Measurements from ENCODE around the gene BST1.
"Not testable (repeated sequence)": the region's sequence is repeated elsewhere in the genome, so short reads cannot be mapped to it uniquely, and the experiment has no call there.

Gene BST1

DNA sequence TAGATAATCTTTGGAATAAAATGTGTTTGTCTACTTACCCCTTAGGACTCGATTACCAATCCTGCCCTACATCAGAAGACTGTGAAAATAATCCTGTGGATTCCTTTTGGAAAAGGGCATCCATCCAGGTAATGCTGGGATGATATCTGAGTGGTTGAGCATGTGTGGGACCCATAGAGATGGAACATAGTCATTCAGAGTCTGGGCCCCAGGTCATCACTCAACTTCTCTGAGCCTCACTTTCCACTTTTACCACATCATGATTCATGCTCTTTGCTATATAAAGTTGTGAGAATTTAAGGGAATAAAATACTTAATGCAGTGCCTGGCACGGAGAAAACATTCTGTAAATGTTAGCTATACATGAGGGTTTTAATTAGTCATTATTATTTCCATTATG, 8.9 kb downstream of the BST1 start:
- DNase-seq (ENCODE audit: low spot score) = no peak

DNA sequence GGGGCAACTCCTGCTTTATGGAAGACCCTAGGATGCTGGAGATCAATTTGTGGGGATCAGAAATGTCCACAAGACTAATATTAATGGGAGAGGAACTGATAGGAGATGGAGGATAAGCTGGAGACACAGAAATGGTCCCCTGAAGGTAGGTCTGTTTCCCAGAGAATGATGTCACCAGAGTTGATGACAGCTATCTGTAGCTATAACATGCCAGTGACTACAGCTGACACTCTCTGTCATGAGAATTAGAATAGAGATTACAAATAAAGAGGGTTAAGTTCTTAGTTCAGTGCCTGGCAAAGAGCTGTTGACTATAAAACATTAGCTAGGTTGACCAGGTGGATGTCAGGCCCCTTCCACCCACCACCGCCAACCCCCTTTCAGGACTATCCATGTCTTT, 9.3 kb downstream of the BST1 start:
- no peak for DNase-seq (ENCODE audit: low spot score)

DNA sequence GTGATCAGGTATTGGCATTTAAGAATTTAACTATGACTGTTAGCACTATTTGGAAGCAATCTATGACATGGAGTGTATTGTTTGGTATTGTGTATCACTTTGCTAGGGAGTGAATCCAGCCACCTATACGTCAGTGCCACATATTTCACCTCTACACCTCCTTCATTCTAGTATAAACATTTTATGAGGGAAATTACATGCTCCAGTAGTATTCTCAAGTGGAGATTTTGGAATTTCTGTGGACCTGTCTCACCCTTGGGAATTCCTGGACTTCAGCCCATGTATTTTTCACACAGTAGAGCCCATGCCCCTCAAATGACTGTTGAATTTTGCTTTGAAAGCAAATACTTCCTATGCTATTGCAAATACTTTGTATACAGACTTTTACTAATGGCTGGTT, 11.3 kb downstream of the BST1 start:
- no peak for DNase-seq (ENCODE audit: low spot score)

DNA sequence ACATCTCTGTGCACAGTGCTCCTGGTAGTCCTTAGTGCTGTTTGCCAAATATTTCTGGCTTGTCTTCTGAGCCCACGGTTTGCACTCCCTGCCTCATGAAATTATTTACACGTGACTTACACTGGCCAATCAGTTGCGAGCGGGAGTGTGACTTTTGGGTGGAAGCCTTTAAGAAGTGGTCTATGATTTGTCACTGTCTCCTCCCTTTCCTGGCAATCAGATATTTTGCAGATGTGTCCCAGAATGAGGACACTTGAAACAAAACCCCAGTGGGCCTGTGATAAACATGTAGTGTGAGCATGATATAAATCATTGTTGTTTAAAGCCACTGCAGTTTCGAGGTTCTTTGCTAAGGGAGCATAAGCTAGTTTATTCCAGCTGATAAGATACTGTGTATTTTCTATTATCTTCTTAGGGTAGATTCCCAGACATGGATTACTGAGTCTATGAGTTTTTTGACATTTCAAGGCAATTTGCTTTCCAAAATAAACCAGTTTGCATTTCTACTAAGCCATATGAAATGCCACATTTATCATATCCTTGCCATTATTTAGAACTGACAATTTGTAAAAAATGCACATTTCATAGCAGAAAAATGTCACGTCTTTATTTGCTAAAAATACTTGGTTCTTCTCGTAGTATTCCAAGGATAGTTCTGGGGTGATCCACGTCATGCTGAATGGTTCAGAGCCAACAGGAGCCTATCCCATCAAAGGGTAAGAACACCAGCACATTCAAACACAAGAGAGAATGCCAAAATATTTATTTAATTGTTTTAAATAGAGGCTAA, 12.0 kb downstream of the BST1 start:
- no peak for DNase-seq (ENCODE audit: low spot score)

DNA sequence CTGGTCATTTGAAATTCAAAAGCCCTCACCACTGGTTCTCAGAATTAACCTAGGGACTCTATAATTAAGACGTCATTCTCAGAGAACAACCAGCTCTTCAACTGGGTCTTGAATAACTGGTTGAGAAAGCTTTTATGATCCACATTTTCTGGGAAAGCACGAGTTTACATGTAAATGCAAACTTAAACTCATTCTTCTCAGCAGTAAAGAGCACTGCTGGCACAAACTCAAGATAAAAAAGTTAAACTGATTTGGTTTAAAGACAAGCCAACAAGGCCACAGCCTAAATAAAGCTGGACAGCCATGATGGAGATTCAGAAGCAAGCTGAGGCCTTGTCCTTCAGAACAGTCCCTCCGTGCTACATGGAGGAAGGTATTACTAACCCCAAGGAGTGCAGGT, 13.2 kb downstream of the BST1 start:
- DNase-seq (ENCODE audit: low spot score) = no peak

DNA sequence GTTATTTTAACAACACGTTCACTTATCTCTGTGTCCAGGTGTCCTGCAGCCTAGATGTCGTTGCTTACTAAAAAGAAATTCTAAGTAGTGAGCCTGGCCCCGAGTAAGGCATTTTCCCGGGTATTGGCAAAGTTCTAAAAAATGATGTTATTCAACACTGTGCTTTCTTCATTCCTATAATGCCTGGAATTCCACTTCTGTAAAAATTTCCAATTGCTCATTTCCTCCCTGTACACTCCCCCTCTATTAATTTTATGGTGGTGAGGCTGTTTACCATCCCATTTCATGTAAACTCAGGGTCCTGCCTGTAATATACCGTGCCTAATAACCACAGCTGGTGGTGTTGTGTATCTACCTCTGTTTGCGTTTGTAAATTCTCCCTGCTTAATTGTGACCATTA, 14.2 kb downstream of the BST1 start:
- no peak for DNase-seq (ENCODE audit: low spot score)

DNA sequence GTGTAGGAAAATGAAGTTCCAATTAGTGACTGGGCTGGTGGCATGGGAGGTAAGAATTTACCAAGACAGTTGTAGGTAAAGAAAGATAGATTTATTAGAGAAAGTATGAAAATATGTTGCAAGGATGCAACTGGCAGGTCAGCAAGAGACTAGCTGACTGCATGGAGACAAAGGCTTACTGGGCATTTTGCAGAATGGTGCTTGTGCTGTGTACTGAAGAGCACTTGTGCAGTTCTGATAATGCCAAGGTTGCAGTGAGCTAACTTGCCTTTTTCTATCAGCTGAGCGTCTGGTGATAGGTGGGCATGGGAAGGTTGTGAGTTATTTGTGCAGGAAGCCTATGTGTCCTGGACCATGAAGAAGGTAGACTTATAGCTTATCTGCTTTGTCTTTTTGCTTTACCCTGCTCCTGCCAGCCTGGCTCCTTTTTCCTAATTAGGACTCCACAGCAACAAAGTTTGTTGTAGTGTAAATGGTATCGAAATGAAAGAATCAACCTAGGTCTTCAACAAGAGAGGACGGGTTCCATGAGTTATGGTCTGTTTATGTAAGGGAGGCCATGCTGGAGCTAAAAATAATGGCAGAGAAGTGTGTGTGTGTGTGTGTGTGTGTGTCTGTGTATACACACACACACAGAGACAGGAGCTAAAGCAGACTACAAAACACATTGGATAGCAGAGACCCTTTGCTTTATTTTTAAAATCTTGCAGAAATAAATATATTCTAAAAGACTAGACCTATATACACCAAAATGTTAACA, 15.0 kb downstream of the BST1 start:
- DNase-seq (ENCODE audit: low spot score) = no peak

DNA sequence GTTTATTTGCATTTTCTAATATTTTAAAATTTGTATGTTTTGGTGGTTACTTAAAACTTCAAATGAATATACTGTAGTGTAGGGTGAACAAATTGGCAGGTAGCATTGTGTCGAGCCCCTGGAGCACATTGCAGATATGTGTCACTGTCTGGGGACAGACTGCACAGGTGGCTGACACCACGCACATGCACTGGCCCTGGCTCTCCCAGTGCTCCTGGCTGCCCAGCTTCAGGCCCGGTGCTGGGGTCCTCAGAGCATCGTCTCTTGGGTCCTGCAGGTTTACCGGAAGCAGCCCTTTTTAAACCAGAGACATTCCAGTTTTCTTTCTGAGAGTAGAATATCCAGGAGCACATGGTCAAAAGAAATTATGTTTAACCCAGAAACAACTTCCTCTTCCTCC, 15.6 kb downstream of the BST1 start:
- DNase-seq (ENCODE audit: low spot score) = no peak

DNA sequence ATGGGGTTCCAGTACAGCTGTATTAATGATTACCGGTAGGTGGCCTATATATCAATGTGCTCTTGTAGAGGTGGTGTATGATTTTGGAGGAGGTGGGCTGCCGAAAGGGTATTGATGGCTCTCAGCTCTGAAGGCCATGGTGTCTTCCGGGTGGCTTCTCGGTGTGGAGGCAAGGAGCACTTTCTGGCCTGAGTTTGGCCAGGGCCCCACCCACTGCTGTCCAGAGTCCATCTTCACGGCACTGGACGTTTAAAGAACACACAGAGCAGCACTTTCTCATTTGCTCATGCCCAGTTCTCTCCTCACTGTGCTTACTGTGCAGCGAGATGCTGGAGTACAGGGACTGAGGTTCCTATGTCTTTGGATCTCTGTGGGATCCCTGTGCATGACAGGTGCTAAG, 16.1 kb downstream of the BST1 start:
- no peak for DNase-seq (ENCODE audit: low spot score)

DNA sequence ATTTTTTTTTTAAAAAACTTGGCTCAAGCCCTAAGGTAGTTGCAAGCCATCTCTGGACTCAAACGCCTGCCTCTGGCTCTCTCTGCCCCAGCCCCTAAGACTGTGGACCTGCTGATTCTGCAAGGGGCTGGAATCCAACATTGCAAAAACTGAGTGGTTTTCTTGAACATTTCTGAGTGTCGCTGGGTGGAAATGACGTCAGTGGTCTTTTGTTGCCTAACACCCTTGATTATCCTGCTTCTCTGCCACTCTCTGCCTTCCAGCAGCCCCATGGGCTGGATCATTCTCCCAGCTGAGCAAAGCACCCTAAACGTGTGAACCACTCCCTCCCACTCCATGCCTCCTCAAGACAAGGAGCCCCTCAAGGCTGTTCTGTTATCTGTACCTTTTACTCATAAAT, 16.6 kb downstream of the BST1 start:
- no peak for DNase-seq (ENCODE audit: low spot score)

DNA sequence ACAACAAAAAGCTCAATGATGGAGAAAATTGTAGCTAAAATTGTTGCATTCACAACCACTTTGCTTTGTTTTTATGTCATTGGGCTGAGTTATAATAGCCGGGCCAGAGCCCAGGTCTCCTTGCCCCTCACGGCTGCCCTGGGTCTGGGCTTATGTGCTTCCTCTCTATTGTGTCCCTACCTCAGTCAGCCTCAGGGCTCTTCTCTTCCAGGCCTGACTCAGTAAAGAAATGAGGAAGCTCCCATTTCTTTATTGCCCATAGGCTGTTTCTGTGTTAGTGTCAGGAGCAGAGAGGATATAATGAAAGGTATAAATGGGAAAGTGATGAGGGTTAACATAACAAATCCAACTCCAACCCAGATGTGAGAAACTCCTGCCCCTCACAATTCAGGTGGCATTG, 18.0 kb downstream of the BST1 start:
- DNase-seq (ENCODE audit: low spot score) = no peak

DNA sequence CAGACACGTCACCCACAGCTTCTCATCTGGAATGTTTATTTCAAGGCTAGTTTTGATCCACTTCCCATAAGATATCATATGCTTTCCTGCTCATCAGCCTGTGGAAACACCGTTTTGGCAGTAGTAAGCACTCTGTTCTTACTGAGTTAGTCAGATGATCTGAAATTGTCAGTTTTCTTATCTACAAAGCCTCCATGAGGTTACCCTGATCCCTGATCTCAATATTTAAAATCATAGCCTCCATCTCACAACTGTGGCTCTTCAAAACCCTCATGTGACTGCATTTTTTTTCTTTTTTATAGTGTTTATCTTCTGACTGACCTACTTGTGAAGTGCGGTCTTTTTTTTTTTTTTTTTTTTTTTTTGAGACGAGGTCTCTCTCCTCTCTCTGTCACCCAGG, 22.7 kb downstream of the BST1 start:
- no peak for DNase-seq (ENCODE audit: low spot score)

DNA sequence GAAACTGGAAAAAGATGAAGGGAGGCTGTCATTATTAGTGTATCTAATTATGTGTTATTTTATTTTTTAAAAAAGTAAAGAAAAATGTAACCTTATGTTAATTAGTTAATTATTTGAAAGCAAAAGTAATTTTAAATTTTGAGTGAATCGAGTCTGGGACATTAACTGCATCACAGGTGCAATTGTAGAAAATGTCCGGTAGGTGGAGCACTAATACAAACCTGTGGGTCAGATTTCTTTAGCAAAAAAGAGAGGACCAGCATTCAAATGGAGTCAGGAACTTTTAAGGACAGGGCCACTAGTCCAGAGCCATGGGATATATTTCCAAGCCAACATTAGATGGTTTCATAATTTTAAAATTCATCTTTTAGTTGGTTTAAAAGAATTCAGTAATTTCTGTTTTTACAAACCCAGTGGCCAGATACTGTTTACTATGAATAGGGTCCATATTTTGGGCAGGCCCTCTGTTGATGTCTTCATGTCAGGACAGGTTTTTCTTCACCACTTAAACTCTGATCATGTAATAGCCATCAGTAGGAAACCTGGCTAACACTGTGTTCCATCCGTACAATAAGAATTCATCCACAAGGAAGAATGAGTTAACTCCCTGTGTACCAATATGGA, 27.2 kb downstream of the BST1 start:
- peak; percentile 36 for DNase-seq (ENCODE audit: low spot score)

DNA sequence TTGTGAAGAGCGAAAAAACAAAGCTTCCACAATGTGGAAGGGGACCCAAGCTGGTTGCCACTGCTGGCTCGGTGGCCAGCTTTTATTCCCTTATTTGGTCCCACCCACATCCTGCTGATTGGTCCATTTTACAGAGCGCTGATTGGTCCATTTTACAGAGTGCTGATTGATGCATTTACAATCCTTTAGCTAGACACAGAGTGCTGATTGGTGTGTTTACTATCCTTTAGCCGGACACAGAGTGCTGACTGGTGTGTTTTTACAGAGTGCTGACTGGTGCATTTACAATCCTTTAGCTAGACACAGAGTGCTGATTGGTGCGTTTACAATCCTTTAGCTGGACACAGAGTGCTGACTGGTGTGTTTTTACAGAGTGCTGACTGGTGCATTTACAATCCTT, 30.2 kb downstream of the BST1 start:
- not testable (repeated sequence) for DNase-seq (ENCODE audit: low spot score)

DNA sequence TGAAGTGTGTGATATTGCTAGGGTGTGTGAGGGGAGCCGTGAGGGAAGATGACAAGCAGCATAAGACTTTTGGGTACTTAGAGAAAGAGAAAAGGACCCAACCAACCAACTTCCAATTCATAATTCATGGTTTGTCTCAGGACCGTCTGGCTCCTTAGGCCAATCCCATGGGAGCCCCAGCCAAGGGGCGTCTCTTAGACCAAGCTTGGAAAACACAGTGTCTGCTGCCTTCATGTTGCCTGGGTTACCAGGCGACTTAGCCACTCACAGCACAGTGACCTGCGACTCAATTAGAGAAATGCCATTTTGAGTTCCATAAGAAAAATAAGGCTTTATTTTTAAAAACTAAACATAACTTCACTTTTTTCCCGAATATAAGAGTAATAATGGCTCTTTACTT, 32.7 kb downstream of the BST1 start:
- DNase-seq (ENCODE audit: low spot score) = no peak

DNA sequence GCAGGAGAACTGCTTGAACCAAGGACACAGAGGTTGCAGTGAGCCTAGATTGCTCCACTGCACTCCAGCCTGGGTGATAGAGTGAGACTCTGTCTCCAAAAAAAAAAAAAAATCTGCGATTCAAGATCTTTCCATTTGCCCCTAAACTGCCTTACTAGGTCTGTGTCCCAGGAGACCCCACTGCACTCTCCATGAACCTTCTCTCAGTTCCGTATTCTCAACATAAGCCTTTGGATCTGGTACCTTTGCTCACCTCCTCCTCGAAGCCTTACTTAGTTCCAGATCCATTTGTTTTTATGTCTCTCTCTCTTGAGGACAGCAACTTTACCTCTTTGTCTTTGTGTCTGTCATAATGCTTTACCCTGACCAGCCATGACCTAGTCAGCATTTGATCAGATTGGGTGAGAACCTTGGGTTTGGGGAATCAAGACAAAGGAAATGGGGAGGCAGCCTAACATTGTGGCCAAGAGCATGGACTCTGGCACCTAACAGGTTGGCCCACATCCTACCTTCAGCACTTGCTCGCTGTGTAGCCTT, 33.7 kb downstream of the BST1 start:
- DNase-seq (ENCODE audit: low spot score) = no peak

DNA sequence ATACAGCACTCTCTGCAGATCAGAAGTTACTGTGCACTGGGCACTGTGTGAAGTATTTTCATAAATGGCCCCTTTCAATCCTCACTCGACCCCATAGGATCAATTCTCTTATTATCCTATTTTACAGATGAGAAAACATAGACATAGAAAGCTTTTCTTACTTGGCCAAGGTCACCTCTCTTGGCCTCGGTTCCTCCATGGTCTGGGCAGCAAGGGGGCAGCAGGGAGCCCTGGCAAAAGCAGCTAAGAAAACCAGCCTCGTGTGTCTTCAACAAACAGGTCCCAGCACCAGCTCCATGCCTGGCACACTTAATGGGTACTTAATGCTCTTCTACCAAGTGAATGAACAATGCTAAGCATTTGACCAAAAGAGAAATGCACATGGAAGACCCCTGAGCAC, 34.4 kb downstream of the BST1 start:
- no peak for DNase-seq (ENCODE audit: low spot score)

DNA sequence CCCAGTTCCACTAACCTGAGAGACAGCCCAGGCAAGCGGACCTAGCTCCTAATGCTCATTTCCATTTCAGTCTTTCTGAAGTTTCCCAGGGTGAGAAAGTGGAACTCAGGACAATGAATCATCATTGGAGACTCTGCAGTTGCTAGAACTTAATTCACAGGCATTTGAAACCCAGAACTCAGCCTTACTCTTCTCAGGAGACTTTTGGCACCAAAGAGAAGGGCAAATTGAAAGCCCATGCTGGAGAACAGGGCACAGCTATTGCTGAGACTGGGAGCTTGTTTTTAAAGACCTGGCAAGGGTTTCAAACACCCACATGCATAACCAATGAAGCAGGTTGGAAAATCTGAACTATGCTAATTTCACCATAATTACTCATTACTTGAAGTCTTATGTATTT, 36.0 kb downstream of the BST1 start:
- DNase-seq (ENCODE audit: low spot score) = no peak

DNA sequence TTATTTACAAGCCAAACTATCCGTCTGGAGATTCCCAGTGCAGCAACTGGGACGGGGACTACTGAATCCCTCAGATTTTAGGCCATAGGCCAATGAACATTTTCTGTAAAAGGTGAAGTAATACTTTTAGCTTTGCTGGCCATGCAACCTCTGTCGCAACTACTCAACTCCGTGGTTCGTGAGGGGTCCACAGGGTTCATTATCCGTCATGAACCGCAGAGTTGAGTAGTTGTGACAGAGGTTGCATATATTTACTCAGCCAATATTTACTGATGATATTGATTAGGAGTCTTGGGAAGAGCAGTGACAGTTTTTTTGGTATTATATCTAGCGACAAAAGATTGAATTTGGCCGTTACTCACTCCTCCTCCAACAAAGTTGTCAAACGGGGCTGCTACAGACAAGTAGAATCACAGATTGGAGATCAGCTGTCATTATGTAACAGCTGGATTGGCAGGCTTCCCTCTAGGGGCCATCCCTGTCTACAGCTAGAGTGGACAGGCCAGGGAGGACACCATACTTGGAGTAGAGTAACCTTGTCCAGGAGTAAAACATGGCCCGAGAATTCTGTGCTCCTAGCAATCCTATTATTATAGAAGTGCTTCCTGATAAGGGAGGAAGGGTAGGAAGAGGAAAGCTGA, 38.0 kb downstream of the BST1 start:
- DNase-seq (ENCODE audit: low spot score) = no peak

DNA sequence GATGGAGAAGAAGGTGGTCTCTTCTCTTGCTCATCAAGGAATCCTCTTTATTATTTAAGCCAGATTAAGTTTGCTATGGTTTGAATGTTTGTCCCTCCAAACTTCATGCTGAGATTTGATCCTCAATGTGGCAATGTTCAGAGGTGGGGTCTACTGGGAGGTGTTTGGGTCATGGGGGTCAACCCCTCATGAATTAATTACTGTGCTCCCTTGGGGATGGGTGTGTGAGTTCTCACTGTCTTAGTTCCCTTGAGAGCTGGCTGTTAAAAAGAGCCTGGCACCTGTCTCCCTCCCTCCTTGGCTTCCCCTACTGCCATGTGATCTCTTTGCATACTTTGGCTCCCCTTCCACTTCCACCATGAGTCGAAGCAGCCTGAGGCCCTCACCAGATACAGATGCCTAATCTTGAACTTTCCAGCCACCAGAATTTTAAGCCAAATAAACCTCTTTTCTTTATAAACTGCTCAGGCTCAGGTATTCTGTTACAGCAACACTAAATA, 39.3 kb downstream of the BST1 start:
- DNase-seq (ENCODE audit: low spot score) = no peak

DNA sequence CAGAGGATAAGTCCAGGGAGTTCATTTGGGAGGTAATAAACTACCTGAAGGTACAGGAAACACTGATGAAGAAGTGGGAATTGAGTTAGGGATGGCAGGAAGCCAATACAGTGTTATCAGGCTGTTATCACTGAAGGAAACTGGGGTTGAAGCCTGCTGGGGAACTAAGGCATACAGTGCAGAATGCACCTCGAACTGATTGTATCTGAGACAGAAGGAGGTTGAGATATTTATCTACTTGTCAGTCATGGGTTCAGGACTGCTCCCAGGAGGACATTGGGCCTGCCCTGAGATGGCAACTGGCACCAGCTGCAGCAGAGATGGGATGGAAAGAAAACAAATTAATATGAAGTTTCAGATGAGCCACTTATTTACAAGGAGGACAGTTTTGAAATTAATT, 39.8 kb downstream of the BST1 start:
- no peak for DNase-seq (ENCODE audit: low spot score)

DNA sequence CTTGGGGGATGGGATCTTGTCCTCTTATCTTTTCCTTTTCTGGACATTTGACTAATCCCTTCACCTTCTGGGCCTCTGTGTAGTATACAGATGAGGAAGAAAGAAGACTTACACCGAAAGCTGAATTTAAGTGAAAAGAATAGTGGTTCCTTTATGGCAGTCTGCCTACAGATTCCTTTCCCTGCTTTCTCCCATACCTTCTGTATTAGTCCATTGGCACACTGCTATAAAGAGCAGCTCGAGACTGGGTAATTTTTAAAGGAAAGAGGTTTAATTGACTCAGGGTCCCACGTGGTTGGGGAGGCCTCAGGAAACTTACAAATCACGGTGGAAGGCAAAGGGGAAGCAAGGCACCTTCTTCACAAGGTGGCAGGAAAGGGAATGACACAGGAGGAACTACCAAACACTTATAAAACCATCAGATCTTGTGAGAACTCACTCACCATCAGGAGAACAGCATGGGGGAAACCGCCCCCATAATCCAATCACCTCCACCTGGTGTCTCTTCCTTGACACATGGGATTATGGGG, 41.2 kb downstream of the BST1 start:
- DNase-seq (ENCODE audit: low spot score) = no peak

All from SW480 (cell line).